ENCODE measurements around the gene ARHGEF19. TPM values are rescaled to one million over a fixed set of nuclear protein-coding genes. Genes with fewer than 3 reads are reported as not detected.

ARHGEF19 gene
- total RNA-seq, 1 experiment from 2014 or later = 13.8 TPM

DNA sequence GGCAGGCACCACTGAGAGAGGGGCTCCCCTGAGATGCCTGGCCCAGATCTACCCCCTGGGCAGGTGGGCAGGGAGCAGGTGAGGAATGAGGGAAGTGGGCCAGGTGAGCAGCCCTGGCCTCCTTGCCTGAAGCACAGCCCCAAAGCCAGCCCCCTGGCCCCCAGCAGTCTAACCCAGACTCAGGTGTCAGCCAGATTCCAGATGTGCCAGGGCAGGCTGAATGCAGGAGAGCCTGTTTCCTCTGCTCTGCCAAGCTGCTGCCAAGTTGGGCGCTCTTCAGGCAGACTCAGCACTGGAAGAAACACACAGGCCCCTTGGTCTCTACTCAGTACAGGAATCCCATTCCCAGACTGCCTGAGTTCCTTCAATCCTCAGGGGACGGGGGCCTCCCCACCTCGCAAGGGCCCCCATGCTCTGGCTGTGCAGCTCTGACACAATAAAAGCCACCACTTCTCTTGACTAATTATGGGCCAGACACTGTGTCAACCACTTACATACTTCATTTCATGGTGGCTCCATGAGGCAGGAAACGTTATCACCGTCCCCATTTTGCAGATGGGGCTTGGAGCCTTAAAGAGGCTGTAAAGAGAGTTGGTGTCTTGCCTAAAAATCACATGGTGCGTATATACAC, 20.4 kb downstream of the ARHGEF19 start:
- H3K4me2 ChIP-seq (ENCODE audit: low read length) = no peak overlapping the region

DNA sequence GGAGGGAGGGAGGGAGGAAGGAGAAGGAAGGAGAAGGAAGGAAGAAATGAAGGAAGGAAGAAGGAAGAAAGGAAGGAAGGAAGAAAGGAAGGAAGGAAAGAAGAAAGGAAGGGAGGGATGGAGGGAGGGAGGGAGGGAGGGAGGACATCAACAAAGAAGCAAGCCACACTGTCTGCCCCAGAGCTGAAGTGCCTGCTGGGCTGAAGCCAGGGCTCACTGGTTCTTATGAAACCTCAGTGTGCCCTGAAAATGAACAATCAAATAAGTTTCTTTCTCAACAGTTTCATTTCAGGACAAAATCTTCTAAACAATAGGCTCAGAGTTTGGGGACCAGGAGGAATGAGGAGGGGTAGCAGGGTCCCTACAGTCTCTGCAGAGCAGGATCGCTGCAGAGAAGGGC, 21.1 kb downstream of the ARHGEF19 start:
- peaks cover 12% of the 10 kb centered on the region; the same call in 1 of the 2 replicates for H3K79me2 ChIP-seq (ENCODE audit: low read length)
- H3K9ac ChIP-seq (ENCODE audit: low read length) = no peak overlapping the region
- no peak overlapping the region for H2AFZ ChIP-seq (ENCODE audit: low read length)
- no peaks in the 10 kb centered on the region for H3F3A ChIP-seq (ENCODE audit: low read length, unreplicated experiment)
- TF ChIP-seq EZH2phosphoT487 (IDR thresholded peaks at IDR 0.05; ENCODE audit: borderline replicate concordance, low read length) (no peak), EZH2 (IDR thresholded peaks at IDR 0.05; ENCODE audit: low read length, unreplicated experiment) (no peak)
- TF ChIP-seq, protein P1, sequence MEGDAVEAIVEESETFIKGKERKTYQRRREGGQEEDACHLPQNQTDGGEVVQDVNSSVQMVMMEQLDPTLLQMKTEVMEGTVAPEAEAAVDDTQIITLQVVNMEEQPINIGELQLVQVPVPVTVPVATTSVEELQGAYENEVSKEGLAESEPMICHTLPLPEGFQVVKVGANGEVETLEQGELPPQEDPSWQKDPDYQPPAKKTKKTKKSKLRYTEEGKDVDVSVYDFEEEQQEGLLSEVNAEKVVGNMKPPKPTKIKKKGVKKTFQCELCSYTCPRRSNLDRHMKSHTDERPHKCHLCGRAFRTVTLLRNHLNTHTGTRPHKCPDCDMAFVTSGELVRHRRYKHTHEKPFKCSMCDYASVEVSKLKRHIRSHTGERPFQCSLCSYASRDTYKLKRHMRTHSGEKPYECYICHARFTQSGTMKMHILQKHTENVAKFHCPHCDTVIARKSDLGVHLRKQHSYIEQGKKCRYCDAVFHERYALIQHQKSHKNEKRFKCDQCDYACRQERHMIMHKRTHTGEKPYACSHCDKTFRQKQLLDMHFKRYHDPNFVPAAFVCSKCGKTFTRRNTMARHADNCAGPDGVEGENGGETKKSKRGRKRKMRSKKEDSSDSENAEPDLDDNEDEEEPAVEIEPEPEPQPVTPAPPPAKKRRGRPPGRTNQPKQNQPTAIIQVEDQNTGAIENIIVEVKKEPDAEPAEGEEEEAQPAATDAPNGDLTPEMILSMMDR (conservative IDR thresholded peaks at IDR 0.05; ENCODE audit: low read depth, low read length) = no peak
- H3K4me2 ChIP-seq (ENCODE audit: low read length) = no peak overlapping the region
- DNase-seq = no peak
- intact Hi-C loops (cut with micrococcal nuclease) = no loop called here
- ChIA-PET CTCF (no interaction called here), POLR2A (ENCODE audit: unreplicated experiment) (no interaction called here)
- no peaks in the 10 kb centered on the region for H3K9me2 ChIP-seq (replicated peaks; ENCODE audit: low read length)
- no peaks in the 10 kb centered on the region for H3K36me3 ChIP-seq (ENCODE audit: low read depth, low read length)
- H3K27me3 ChIP-seq (ENCODE audit: low read length) = no peaks in the 10 kb centered on the region
- no peaks in the 10 kb centered on the region for H4K20me1 ChIP-seq (ENCODE audit: low read length)
- H3K27ac ChIP-seq (ENCODE audit: low read length) = no peak overlapping the region
- peaks cover 42% of the 10 kb centered on the region for H3K4me1 ChIP-seq (ENCODE audit: insufficient read depth, low read length)
- no peaks in the 10 kb centered on the region for H3K9me3 ChIP-seq (ENCODE audit: low read length)
- no TSS peak for BruUV-seq (replicated peaks)
- no peak overlapping the region for H3K4me3 ChIP-seq (ENCODE audit: low read length)
- ATAC-seq = no peak

More for the DNA sequence above, 20.4 kb downstream of the ARHGEF19 start:
- intact Hi-C loops (cut with micrococcal nuclease) = no loop called here
- DNase-seq (no peak), ATAC-seq (no peak)
- BruUV-seq (replicated peaks) = no TSS peak
- TF ChIP-seq EZH2 (IDR thresholded peaks at IDR 0.05; ENCODE audit: low read length, unreplicated experiment) (no peak), EZH2phosphoT487 (IDR thresholded peaks at IDR 0.05; ENCODE audit: borderline replicate concordance, low read length) (no peak)
- TF ChIP-seq, protein P1 (conservative IDR thresholded peaks at IDR 0.05; ENCODE audit: low read depth, low read length) = no peak
- Histone ChIP-seq H3K9me2 (replicated peaks; ENCODE audit: low read length) (no peaks in the 10 kb centered on the region), H3K9me3 (ENCODE audit: low read length) (no peaks in the 10 kb centered on the region), H2AFZ (ENCODE audit: low read length) (no peak overlapping the region), H3K4me1 (ENCODE audit: insufficient read depth, low read length) (peaks cover 35% of the 10 kb centered on the region), H3K27ac (ENCODE audit: low read length) (no peak overlapping the region), H3K36me3 (ENCODE audit: low read depth, low read length) (no peaks in the 10 kb centered on the region), H3K79me2 (ENCODE audit: low read length) (peaks cover 5% of the 10 kb centered on the region; the same call in 1 of the 2 replicates), H4K20me1 (ENCODE audit: low read length) (no peaks in the 10 kb centered on the region), H3K4me3 (ENCODE audit: low read length) (no peak overlapping the region), H3F3A (ENCODE audit: low read length, unreplicated experiment) (no peaks in the 10 kb centered on the region), H3K27me3 (ENCODE audit: low read length) (no peaks in the 10 kb centered on the region), H3K9ac (ENCODE audit: low read length) (no peak overlapping the region)
- POLR2A ChIA-PET (ENCODE audit: unreplicated experiment) = interaction anchor here (0.6 kb wide), 1 partner anchor 8 kb away, joined by 3 read pairs; no protein-coding TSS in a partner anchor
- CTCF ChIA-PET = no interaction called here
